HG03460 (cell line): ENCODE results near the gene MTA1.

ENCODE experiments used
- ATAC-seq: cut with Tn5 transposase; IDR thresholded peaks from one replicate; pipeline ENCODE4 v1.9.1; 2021; ENCODE audit not compliant: unreplicated experiment

Gene MTA1

DNA sequence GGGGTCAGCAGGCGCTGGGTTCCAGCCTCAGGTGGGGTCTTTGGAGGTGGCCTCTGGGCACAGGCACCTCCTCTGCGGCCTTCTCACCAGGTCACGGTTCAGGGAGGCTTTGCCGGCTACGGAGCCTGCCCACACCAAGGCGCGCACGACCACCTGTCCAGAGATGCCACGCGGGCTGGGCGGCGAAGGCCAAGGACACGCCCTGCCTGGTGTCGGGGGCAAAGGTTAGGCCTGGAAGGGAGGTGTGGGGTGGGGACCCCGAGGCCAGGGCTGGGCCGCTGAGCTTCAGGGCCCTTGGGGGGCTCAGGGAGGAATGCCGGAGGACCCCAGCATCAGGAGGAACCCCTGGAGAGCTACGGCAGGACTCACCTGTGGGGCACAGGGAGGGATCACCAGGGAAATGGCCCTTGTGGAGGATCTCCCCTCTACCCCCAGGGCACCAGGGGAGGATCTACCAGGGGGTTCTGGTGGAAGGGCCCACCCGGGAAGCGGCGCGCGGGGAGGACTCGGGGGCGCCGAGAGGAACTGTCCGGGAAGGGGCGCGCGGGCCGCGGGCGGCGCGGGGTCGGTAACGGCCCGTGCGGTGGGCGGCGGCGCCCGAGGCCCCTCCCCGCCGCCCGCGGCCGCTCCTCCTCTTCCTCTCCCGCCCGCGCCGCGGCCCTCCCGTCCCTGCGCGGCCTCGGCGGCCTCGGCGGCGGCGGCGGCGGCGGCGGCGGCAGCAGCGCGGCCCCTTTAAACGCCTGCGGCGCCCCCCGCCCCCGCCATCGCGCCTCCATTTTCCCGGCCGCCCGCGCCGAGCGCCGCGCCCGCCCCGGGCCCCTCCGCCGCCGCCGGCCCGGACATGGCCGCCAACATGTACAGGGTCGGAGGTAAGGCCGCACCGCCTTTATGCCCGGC, at the start of gene MTA1:
MTA1 (plus strand) TSS at position 633 of the 897 bp plus-strand sequence; CDS start at position 842, 209 bp downstream.
- ATAC-seq: peak; percentile 47

DNA sequence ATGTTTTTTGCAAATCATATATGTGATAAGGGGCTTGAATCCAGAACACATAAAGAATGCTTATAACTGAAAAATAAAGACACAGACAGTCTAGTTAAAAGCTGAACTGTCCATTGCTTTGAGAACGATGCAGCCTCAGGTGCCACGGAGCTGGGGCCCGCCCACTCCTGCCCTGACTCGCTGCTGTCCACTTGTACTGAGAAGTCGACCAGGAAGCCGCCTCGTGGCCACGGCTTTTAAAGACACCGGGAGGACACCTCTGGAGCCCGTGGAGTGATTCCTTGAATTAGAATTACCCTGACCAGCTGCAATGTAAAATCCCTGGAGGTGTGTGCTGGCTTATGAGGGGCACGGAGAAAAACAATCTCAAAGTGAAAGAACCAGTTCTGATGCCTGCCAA, 45.2 kb upstream of the MTA1 start:
- no peak for ATAC-seq

DNA sequence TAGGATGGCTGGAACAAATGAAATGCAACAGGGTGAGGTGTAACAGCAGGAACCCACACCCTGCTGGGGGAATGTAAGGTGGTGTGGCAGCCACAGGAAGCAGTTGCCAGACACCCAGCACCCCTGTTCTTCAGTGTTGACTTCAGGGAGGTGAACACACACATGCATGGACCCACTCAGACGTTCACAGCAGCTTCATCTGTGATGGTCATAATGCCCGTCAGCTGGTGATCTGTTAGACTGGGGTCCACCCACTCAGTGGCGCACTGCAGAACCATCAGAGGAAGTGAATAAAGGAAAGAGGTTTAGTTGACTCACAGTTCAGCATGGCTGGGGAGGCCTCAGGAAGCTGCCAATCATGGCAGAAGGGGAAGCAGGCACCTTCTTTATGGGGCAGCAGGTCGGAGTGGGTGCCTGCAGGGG, 44.0 kb upstream of the MTA1 start:
- no peak for ATAC-seq

DNA sequence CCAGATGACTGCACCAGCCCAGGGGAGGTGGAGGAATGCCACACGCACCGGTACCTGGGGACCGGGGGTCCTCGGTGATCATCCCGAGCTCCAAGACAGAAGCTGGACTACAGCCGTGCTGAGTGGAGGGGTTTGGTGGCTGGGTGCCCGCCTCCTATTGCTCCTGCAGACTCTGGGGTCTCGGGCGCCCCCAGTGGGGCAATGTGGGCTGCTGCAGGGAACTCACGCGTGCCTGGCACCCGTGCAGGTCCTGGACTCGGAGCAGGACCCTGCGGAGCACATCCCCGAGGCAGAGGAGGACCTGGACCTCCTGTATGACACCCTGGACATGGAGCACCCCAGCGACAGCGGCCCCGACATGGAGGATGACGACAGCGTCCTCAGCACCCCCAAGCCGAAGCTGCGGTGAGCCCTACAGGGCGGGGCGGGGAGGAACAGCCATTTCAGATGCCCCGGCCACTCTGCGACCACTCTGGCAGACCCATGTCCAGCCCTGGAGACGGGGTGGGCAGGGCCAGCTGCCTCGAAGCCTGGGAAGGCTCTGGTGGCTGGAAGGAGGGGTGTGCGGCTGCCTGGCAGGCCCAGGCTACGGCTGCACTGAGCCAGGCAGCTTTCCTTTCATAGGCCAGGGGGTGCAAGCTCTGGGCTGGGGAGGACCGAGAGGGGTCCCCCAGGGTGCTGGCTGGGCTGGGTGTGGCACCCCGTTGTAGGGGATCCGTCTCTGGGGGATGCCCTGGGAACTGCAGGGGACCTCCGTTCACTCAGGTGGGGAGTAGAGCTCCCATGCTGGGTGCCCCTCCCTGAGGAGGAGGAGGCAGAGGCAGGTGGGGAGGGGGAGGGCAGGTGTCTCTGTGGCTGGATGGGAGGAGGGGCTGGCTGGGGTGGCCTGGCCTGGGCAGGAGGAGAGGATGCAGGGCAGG, 42.8 kb upstream of the MTA1 start:
- ATAC-seq: no peak

DNA sequence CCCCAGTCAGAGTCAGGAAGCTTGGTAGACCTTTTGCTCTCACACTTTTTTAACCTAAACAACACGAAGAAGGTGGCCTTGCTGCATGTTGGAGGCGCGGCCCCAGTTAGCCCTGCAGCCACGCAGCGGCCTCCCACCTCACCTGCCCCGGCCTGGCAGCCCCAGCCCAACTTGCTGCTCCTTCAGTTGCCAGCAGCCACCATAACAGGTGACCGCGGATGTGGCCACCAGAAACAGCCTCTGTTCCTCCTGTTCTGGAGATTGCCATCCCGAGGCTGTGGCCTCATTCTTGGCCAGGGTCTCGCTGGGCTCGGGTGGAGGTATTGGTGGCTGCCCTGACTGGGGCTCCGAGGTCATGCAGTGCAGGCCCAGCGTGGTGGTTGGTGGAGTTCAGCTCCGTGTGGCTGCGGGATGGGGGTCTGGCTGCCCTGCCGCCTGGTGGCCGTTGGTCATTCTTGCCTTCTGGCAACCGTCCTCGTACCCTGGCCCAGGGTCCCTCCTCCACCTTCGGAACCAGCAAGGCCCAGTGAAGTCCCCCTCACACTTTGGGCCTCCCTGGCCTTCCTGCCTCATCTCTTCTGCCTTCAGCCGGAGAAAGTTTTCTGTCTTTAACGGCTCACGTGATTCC, 42.0 kb upstream of the MTA1 start:
- ATAC-seq: no peak

DNA sequence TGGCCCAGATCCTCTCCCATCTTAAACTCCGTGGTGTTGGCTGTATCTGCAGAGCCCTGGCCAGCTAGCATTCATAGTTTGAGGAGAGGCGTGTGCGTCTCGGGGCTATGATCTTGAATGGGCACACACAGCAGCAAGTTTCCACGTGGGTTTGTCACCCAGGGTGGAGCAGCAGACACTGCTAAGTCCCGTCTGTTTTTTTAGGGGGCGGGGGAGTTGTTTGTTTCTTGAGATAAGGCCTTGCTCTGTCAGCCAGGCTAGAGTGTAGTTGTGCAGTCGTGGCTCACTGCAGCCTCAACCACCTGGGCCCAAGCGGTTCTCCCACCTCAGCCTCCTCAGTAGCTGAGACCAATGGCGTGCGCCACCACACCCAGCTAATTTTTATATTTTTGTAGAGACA, 41.4 kb upstream of the MTA1 start:
- ATAC-seq: no peak

DNA sequence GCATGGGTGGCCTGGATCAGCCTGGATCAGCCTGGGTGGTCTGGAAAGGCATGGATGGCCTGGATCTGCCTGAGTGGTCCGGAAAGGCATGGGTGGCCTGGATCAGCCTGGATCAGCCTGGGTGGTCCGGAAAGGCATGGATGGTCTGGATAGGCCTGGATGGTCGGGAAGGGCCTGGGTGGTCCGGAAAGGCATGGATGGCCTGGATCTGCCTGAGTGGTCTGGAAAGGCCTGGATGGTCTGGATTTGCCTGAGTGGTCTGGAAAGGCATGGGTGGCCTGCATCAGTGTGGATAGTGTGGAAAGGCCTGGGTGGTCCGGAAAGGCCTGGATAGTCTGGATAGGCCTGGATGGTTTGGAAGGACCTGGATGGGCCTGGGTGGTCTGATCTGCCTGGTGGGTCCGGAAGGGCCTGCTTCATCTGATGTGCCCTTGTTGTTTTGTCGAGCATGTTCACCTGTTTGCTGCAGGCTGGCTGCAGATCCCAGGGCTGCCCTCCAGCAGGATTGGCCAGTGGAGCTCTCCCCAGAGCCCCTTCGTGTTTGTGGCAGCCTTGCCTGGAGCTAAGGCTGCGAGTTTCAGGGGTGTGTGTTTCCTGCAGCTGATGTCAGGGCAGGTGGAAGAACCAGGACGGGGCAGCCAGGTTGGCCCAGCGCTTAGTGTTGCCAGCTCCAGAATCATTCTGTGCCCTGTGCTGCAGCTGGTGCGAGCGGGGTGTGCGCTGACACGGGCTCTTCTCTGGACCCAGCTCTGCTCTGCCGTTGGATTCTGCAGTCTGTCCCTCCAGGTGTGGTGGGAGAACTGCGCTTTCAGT, 40.5 kb upstream of the MTA1 start:
- ATAC-seq: no peak

DNA sequence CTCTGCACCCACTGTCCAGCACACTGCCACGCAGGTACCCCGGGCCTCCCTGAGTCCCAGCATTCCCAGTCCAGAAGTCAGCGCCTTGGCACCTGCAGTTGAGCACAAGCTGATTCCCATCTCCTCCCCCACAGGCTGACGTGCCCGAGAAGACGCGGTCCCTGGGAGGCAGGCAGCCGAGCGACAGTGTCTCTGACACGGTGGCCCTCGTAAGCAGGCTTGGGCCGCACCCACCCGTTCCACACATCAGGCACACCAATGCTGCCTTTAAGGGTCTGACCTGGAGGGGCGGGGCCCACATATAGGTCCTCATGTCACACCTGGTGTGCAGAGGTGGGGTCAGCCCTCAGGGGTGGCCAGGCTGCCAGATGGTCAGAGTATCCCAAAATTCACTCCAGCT, 39.7 kb upstream of the MTA1 start:
- no peak for ATAC-seq

DNA sequence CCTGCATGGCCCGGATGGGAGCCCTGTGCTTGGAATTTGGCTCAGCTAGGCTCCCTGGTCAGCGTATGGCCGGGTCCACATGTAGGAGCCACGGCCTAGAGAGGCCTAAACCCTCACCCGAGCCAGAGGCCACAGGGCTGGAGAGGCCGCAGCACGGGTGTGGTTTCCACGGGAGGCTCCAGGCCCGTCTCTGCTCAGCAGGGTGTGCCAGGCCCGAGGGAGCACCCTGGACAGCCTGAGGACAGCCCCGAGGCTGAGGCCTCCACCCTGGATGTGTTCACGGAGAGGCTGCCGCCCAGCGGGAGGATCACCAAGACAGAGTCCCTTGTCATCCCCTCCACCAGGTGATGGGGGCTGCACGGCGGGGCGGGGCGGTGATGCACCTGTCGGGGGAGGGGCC, 38.9 kb upstream of the MTA1 start:
- ATAC-seq: no peak

DNA sequence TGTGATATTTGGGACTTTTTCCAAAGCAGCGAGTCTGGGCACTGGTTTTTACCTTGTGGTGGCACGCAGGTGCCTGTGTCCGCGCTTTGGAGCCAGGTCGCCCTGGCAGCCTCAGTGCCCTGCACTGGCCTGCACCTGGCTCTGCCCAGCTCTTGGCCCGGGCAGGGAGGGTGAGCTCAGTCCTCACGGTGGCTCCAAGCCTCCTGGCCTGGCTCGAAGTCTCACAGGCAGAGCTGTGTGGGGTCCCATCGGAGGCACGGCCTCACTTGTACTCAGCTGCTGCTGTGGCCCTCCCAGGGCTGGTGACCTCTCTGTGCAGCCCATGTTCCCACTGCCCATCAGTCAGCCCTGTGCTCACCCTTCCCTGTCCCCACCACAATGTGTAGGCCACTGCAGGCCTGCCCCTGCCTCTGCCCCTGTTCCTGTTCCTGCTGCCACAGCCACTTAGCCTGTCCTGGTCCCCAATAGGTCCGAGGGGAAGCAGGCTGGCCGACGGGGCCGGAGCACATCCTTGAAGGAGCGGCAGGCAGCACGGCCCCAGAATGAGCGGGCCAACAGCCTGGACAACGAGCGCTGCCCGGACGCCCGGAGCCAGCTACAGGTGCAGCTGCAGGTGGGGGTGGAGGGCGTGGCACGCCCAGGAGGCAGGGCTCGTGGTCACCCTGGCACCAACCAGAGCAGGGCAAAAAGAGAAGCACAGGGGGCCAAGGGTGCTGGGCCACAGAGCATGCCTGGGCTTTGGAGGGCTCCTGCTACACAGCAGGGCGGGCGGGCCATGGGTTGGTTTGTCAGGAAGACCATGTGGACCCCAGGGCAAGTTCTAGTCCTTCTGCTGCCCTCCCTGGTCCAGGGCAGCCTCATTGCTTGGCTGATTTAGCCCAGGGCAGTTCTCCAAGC, 37.9 kb upstream of the MTA1 start:
- ATAC-seq: no peak

DNA sequence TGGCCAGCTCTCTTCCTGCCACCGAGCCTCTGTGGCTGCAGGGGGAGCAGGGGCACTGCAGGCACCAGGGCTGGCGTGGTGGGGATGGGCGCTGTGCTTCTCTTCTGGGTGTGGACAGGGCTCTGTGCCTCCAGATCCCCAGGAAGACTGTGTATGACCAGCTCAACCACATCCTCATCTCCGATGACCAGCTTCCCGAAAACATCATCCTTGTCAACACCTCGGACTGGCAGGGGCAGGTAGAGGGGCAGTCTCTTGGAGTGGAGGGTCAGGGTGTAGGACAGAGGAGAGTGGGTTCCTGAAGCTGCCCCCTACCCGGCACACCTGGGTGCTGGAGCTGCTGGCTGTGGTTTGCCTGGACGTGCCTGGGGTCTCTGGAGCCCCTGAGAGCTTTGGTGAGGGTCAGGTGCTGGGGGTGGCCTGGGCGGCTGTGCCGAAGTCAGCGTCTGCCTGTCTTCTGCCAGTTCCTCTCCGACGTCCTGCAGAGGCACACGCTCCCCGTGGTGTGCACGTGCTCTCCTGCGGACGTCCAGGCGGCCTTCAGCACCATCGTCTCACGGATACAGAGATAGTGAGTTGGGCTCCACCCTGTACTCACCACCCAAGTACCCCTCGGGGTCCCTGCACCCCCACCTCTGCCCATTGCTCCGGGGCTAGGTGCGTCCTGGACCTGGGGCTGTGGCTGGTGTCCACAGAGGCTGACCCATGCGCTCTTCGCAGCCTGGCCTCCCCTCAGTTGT, 37.1 kb upstream of the MTA1 start:
- ATAC-seq: no peak

DNA sequence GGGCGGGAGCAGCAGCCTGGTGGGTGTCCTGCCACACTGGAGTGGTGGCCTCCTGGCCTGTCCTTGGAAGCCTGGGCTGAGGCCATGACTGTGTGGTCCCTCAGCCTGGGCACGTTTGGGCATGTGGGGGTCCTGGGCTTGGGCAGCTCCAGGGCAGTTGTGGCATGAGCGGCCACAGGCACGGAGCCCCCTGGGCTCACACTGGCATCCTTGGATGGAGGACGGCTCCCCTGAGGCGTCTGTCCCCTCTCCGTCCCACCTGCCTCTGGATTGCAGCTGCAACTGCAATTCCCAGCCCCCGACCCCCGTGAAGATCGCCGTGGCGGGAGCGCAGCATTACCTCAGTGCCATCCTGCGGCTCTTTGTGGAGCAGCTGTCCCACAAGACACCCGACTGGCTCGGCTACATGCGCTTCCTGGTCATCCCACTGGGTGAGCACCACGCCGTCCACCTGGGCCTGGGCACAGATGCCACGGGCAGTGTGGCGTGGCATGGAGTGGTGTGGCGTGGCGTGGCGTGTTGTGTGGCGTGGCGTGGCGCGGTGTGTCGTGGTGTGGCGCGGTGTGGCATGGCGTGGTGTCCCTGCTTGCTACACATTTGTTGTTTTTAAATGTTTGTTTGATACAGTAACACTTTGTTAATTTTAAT, 36.4 kb upstream of the MTA1 start:
- no peak for ATAC-seq

DNA sequence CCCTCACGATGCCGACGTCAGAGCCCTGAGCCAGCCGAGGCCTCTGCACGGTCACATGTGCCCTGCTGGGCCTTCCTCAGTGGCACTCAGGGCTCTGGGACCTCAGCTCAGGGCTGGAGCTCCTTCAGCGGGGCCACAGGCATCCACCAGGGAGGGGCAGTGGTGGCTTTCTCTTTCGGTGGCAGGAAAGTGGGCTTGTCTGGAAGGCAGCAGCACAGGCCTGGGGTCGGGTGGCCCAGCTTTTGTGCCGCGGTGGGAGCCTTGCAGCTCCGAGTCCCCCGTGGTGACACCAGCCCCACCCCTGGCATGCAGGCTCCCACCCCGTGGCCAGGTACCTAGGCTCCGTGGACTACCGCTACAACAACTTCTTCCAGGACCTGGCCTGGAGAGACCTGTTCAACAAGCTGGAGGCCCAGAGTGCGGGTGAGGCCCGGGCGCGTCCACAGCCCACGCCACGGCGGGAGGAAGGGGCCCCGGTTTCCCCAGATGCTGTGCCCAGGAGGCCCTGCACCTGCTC, 35.5 kb upstream of the MTA1 start:
- no peak for ATAC-seq

DNA sequence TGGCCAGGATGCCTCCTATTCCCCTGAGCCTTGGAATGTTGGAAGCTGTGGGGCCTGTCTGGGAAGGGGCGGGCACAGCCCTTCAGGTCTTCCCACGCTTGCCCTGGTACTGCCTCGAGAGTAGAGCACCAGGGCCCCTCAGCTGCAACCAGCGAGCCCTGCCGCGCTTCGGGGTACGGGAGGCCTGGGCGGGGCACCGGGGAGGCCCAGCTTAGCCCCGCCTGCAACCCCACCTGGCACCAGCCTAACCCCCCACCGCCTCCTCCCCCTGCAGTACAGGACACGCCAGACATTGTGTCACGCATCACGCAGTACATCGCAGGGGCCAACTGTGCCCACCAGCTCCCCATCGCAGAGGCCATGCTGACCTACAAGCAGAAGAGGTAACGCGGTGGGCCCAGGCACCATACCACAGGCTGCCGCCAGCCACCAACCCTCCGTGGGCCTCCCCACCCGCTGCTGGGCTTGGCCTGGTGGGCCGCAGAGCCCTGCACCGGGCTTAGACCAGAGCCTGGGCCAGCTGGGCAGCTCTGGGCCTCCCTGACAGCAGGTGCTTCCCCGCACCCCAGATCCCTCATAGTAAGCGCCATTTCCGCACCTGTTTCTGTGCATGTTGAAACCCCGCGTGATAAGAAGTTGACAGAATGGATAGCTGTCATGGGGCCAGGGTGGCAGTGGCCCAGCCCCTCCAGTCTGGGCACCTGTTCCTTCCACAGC, 34.9 kb upstream of the MTA1 start:
- no peak for ATAC-seq

DNA sequence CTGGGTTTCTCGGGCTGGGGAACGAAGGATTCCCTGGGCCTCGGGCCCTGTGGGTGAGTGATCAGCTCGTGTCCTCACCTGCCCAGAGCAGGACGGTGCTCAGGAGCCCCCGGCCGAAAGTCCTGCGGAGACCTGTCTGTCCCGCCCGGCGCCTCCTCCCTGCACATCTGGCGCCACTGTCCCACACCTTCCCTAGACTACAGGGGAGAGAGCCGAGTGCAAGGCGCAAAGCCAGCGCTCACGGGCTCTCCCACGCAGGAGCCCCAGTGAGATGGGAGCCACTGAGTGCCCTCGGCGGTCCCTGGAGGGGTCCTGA, 34.3 kb upstream of the MTA1 start:
- no peak for ATAC-seq

DNA sequence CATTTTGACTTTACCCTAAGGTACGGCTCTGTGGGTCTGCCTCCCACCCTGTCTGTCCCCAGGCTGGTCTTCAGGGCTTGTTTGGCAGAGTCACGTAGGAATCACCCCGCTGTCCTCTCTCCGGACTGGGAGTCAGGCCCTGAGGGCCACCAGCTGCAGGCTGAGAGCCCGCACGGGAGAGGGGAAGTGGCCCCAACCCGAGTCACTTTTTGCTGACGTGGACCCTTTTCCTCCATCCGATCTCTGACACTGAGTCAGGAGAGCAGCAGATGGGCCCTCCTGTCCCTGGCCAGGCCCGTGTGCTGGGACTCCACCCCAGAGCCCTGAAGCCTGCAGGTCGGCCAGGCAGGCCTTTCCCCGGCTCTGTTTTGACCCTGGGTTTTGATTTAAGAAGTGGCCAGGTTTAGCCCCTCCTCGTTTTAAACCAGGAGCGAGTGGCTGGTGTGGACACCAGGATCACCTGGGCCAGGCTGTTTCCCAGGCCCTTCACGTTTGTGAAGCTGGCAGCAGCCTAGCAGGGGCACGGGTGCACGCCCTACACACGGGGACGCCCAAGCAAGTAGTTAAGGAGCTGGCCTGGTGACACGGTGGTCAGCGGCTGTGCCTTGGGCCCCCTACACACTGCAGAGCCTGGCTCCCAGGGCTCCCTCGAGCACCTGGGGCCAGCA, 33.8 kb upstream of the MTA1 start:
- no peak for ATAC-seq
